TTC549 (cell line): Measurements from ENCODE around the gene TP53BP2.
"Not testable (repeated sequence)": the region's sequence is repeated elsewhere in the genome, so short reads cannot be mapped to it uniquely, and the experiment has no call there.

Experiments used
- FAIRE-seq: peaks from 2 replicates; lab custom pipeline; 2012; peaks lifted over from hg19 to GRCh38; lab: Jason Lieb, UNC

The TP53BP2 gene

DNA sequence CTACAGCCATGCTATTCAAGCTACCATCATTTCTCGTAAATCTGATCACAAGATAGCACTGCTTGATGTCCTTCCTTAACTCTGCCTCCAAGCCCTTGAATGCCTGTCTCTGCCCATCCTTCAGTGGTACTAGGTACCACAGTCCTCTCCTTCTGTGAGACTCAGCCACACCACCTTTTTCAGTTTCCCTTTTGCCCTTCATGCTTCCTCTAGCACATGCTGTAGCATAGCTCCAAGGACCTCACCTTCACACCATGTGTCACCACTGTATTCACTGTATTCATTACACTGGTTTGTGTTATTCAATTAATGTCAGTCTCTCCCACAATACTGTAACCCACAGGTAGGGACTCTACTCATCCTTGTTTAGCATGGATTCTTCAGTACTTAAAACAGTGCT is 8.0 kb upstream of the TP53BP2 start:
- no peak for FAIRE-seq

GRCh38 chr1:223853275-223853674 is 7.5 kb upstream of the TP53BP2 start:
- no peak for FAIRE-seq

DNA sequence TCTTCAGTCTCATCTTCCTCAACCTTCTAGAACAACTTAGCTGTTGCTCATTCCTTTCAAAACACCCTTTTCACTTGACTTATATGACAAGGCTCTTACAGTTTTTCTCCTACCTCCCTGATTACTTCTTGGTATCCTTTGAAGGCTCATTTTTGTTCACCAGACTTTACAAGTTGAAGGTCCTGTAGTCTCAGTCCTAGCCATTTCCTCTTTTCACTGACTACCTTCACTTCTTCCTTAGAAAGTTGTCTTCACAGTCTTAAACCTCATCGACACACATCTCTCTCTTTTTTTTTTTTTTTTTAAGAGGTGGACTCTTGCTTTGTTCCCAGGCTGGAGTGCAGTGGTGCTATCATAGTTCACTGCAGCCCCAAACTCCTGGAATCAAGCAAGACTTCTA is 6.6 kb upstream of the TP53BP2 start:
- FAIRE-seq = no peak

DNA sequence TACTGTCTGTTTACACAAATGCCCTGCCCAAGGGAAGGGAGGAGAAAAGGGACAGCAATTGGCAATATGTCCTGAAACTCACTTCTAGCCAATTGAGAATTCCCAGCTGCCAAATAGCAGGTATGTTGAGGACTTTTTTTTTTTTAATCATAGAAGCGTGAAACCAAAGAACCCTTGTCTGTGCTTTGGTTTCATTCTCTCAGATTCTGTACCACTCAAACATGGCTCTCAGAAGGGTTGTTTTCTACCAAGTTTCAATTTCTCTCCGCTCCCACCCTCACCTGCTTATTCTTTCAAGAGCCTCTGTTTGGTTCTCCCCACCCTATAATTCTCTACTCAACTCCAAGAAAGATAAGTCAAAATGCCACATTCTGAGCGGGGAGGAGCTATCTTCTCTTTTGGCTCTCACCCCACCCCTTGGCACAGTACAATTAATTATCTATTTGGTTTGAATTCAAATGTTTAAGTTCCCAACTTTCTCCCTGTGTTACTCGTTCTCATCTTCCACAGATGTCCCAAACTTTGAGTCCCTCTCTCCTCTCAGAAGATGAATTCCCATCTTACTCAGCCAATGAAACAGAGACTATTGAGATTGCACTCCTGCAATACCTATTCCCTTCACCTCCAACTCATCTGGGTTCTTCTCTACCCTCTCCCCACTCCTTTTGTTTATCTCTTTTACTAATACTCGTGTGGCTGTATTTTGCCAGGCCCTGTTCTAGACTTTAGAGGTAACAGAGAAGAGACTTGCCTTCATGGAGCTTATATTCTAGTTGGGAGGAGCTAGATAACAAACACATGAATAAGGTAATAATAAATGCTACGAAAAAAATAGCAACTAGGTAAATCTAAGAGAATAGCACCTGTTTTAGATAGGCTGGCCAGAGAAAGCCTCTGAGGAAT is 3.9 kb upstream of the TP53BP2 start:
- no peak for FAIRE-seq

GRCh38 chr1:223848536-223848935 is 2.8 kb upstream of the TP53BP2 start:
- FAIRE-seq = no peak

DNA sequence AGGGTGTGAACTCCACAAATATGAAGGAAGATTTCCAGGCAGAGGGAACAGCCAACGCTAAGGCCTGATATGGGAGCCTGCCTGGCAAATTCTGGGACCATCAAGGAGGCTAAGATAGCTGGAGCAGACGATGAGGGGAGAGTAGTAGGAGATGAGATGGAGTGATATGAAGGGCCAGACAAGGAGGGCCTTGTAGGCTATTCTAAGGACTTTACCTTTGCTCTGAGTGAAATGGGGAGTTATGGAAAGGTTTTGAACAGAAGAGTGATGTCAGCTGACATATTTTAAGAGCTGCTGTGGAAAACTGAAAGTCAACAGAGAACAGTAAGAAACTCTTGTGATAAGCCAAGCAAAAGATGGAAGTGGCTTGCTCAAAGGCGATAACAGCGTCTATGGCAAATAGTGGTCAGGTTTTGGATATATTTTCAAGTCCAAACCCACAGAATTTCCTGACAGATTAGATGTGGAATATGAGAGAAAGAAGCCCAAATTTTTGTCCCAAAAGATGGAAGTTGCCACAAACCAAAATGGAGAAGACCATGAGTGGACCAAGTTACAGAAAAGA is 2.1 kb upstream of the TP53BP2 start:
- FAIRE-seq = no peak

GRCh38 chr1:223845037-223845809 is 524 bp downstream of the TP53BP2 start:
- no peak for FAIRE-seq

DNA sequence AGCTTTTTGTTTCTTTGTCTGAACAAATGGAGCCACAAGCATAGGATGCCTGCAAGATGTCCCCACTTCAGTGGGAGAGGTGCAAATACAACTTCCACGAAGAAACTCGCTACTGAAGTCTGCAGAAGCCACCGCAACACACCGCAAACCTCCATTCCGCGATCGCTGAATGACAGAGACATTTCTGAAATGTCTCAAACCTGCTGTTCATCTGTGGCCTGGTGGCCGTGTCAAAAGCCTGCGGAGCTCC is 1.0 kb downstream of the TP53BP2 start:
- FAIRE-seq = no peak

GRCh38 chr1:223843934-223844786 is 1.6 kb downstream of the TP53BP2 start:
- no peak for FAIRE-seq

DNA sequence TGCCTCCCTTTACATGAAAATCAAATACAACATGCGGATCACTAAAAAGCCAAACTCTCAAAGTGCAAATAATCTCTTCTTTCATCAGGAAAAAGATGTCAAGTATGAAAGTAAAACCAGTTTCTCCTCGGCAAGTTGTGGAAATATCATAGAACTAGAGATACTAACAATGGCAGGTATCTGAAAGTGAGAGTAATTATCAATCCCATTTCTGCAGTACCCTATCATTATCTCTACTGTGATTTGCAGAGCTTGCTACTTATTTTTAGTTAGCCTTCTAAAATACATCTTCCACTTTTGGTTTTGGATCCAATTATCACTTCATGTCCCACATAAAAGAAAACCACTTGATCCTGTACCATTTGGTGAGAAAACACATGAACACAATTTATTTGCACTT is 3.0 kb downstream of the TP53BP2 start:
- no peak for FAIRE-seq

DNA sequence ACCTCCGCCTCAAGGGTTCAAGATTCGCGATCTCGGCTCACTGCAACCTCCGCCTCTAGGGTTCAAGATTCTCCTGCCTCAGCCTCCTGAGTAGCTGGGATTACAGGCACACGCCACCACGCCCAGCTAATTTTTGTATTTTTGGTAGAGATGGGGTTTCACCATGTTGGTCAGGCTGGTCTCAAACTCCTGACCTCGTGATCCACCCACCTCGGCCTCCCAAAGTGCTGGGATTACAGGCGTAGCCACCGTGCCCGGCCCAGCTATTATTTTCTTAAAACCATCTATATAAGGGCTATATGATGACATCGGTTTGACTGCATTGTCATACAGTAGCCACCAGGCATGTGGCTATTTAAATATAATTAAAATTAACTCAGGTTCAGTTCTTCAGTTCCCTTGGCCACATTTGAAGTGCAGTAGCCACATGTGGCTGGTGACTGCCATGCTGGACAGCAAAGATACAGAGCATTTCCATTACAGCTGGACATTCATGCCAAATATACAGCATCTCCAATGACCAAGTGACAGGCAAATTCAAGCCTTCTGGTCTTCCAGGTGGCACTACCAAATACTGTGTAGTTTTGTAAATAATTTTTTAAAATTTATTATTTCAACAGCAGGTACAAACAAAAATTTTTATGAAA is 3.6 kb downstream of the TP53BP2 start:
- FAIRE-seq = not testable (repeated sequence)

DNA sequence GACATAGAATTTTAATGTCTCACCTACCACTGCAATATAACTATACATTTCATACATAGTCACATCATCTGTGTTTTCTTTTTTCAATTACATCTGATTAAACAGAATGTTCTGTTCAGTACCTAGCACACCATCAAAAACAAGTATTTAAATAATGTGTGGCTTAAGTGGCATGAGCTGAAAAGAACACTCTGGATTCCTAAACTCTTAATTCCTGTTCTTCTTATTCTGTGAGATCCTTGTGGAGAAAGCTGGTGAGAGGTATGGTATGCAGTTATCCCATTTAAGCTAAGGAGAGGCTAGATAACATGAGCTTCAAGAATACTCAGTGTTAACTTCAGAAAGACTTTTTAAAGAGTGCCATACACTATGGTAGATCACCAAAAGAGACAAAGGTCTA is 5.5 kb downstream of the TP53BP2 start:
- peak; percentile 41 for FAIRE-seq

DNA sequence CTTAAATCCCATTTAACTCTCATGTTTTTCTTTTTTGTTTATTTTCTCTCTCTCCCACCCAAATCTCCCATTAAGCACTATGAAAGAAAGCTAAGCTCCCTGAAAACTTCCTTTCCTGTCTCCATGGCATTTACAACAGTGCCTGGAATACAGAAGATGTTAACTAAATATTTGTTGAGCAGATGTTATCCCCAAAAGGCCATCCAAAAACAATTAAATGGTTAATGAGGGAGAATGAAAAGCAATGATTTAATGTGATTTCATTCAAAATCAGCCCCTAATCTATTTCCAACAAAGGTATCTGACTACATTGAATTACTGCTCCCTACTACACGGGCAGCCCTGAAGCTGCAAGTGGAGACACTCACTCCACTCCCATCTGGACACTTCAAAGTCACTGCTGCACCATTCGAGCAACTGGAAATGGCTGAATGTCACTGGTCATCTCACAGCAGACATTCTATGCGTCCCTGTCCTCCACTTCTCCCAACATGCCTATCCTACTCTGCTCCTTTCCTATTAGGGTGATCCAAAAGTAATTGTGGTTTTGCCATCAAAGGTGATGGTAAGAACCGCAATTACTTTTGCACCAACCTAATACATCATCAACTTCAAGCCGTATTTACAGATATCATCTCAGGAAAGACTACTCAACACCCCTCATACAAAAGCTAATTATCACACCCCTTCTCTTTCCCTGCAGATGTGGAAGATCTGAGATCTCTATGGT is 7.5 kb downstream of the TP53BP2 start:
- no peak for FAIRE-seq

DNA sequence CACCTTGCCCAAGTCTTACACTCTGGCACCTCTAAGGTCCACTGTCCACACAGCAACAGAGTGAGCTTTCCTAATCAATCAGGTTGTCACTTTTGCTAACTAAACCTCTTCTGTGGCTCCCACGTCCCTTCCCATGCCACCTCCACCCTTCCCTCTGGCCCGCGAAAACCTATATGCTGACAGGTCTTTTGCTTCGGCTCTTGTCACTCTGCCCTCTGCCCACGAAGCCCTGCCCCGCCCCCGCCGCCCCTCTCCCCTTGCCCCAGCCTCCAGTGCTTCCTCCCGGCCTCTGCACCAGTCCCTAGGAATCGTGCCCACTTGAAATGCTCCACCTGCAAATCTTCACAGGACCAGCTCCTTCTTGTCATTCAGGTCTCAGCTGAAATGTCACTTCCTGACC is 8.1 kb downstream of the TP53BP2 start:
- no peak for FAIRE-seq

DNA sequence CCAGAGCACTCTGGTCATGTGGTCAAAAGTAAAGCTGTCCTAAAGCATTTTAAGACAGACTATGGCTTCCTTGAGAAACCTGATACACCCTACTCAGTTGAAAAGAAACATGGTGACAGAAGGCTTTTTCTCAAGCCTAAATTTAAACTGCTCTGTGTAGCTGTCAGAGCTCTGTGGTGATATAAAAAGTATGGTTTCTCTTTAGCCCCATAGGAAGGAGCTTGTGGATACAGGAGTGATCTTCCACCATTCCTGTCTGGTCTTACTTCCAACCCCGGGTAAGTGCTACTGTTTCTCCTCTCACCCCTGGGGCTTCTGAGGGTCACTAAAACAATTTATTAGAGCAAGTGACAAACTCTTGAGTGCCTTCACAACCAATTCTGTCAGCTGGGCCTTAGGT is 8.5 kb downstream of the TP53BP2 start:
- FAIRE-seq = no peak

DNA sequence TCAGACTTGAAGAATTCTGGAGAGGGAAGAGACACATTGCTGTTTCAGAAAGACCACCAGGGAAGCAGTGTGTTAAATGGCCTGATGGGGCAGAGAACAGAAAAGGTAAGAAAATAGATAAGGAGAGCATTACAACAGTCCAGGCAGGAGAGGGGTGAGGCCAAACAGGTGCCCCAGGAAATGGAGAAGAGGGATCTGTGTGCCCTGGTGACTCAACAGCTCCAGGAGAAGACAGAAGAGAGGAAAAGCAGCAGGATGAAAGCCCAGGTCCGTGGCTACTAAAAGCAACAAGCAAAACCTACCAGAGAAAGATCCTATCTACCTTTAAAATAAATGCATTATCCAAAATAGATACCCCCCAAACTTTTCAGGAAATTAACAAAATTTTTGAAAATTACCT is 9.2 kb downstream of the TP53BP2 start:
- no peak for FAIRE-seq

DNA sequence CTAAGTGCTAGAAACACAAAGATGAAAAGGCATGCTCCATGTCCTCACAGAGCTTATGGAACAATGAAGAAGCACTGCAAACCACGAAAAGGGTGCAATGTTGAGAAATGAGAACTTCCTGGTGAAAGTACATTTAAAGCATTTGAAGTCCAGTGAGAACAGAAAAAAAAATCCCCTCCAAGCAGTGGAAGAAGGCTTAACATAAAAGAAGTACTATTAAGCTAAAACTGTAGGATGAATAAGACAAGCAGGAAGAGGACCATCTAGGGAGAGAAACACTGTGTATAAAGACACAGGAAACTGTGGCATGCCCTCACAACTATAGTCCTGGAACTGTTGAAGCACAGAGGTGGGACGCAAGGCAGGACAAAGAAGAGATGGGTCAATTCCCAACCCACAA is 10.0 kb downstream of the TP53BP2 start:
- no peak for FAIRE-seq

GRCh38 chr1:223834660-223835263 is 11.0 kb downstream of the TP53BP2 start:
- no peak for FAIRE-seq

DNA sequence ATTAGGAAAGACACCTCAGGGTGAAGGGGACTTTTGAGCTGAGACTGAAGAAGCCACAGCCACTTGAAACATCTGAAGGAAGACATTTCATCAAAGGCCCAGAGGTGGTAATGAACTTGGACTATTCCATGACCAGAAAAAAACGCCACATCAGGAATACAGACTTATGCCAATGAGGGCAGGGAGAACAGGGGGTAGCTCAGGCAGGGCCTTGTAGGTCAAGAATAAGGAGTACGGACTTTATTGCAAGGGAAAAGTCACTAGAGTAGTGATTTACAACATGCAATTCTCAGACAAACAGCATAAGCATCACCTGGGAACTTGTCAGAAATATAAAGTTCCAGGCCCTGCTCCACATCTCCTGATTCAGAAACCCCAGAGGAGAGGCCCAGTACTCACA is 11.8 kb downstream of the TP53BP2 start:
- FAIRE-seq = no peak

DNA sequence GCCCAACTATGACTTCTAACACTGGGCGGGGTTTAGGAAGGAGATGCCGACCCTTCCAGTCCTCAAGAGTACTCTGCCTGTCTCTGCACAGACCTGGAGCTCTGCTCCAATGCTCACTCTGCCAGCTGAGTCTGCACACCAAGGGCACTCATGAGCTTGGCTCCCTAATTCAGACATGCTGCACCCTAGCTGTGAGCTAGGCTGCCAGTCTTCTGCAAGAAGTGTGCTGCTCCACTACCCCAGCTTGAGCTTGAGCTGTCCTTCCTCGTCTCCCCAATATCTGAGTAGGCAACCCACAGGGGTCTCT is 13.2 kb downstream of the TP53BP2 start:
- no peak for FAIRE-seq
